NCI-H460 (cell line): ENCODE results near the gene SPCS3. TPM values are rescaled to one million over a fixed set of nuclear protein-coding genes. Genes with fewer than 3 reads are reported as not detected.

Experiments used
- total RNA-seq: library from RNA; depleted of rRNA; stranded (reverse); fragments of >200 nt; shearing (Covaris generic); gene quantifications from 2 replicates; pipeline ENCODE4 v1.2.3, GENCODE V29; 2014; rRNA removed

Gene SPCS3
- total RNA-seq, 1 experiment from 2014 or later = 61.5 TPM

Other genes with a start within 250 kb of the SPCS3 start
- gene SPATA4, start 124.4 kb upstream of the SPCS3 start, total RNA-seq = 0.12 TPM in 1 of 2 replicates, not detected in the other
- 0.17 TPM in 1 of 2 replicates, not detected in the other for gene ASB5, start 50.7 kb upstream of the SPCS3 start, total RNA-seq